H4 (cell line): ENCODE measurements around the gene KCNMB2. TPM values are rescaled to one million over a fixed set of nuclear protein-coding genes. Genes with fewer than 3 reads are reported as not detected.

Experiments used
- DNase-seq: peaks from one replicate; pipeline ENCODE4 v3.0.0-alpha.2; 2015; ENCODE audit warnings: low spot score
- total RNA-seq: library from RNA; depleted of rRNA; stranded (reverse); fragments of >200 nt; shearing (Covaris generic); gene quantifications from 2 replicates; pipeline ENCODE4 v1.2.3, GENCODE V29; 2014

Gene KCNMB2
- total RNA-seq, 1 experiment from 2014 or later: not detected

GRCh38 chr3:178568911-178569310 is 32.7 kb downstream of the KCNMB2 start:
- DNase-seq: no peak

GRCh38 chr3:178569826-178570225 is 33.6 kb downstream of the KCNMB2 start:
- no peak for DNase-seq

- no peak for DNase-seq
These were observed 47.8 kb downstream of the KCNMB2 start for GRCh38 chr3:178583963-178584575.

GRCh38 chr3:178584722-178585380 is 48.6 kb downstream of the KCNMB2 start:
- DNase-seq: no peak

GRCh38 chr3:178585454-178585853 is 49.2 kb downstream of the KCNMB2 start:
- DNase-seq: no peak

GRCh38 chr3:178586076-178586475 is 49.8 kb downstream of the KCNMB2 start:
- DNase-seq: no peak

- DNase-seq: no peak
These were observed 52.4 kb downstream of the KCNMB2 start for GRCh38 chr3:178588628-178589027.

GRCh38 chr3:178593786-178594185 is 57.5 kb downstream of the KCNMB2 start:
- no peak for DNase-seq

GRCh38 chr3:178597371-178597770 is 61.1 kb downstream of the KCNMB2 start:
- no peak for DNase-seq

GRCh38 chr3:178602856-178603255 is 66.6 kb downstream of the KCNMB2 start:
- DNase-seq: no peak

- no peak for DNase-seq
These were observed 67.5 kb downstream of the KCNMB2 start for GRCh38 chr3:178603735-178604134.

- DNase-seq: peak; percentile 34
These were observed 82.0 kb downstream of the KCNMB2 start for GRCh38 chr3:178618197-178618596.

GRCh38 chr3:178618896-178619295 is 82.7 kb downstream of the KCNMB2 start:
- DNase-seq: no peak

- peak; percentile 68 for DNase-seq
These were observed 87.5 kb downstream of the KCNMB2 start for GRCh38 chr3:178623666-178624255.

GRCh38 chr3:178624276-178624675 is 88.0 kb downstream of the KCNMB2 start:
- no peak for DNase-seq

GRCh38 chr3:178625053-178625600 is 88.9 kb downstream of the KCNMB2 start:
- no peak for DNase-seq

GRCh38 chr3:178628037-178628436 is 91.8 kb downstream of the KCNMB2 start:
- no peak for DNase-seq

- no peak for DNase-seq
These were observed 93.4 kb downstream of the KCNMB2 start for GRCh38 chr3:178629430-178630178.

GRCh38 chr3:178631950-178632349 is 95.7 kb downstream of the KCNMB2 start:
- DNase-seq: no peak

GRCh38 chr3:178634975-178635374 is 98.7 kb downstream of the KCNMB2 start:
- no peak for DNase-seq

GRCh38 chr3:178637802-178638201 is 101.6 kb downstream of the KCNMB2 start:
- no peak for DNase-seq

- no peak for DNase-seq
These were observed 109.3 kb downstream of the KCNMB2 start for GRCh38 chr3:178645503-178645902.
